NCI-H1694 treated with DMSO at 0.1 percent for 48 hours (cell line): ENCODE measurements around the gene KIF21A.

Experiments
- DNase-seq: peaks from one replicate; lab custom pipeline; 2025; lab: John Stamatoyannopoulos, UW

Gene KIF21A

GRCh38 chr12:39431002-39431796 lies 11.7 kb downstream of the KIF21A start:
- DNase-seq, result no peak

- no peak for DNase-seq
Observed at GRCh38 chr12:39429809-39430208, 13.1 kb downstream of the KIF21A start.

- DNase-seq, result no peak
Observed at GRCh38 chr12:39427360-39427808, 15.5 kb downstream of the KIF21A start.

GRCh38 chr12:39426636-39427240 lies 16.2 kb downstream of the KIF21A start:
- no peak for DNase-seq

DNA sequence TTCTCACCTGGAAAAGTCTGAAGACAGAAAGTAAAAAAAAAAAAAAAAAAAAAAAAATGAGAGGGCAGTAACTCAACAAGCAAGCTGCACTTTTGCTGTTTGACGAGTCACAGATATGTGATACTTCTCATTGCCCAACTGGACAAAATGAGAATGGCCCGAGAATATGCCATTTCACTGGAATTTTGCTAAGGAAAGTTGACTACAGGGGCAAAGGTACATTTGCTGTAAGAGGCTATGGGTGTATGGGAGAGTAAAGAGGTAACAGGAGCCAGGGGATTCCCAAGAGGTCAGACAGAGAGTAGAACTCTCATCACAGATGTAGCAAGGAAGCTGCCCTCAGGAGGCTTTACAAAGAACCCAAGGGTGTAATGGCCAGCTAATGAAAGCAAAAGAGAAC lies 22.9 kb downstream of the KIF21A start:
- no peak for DNase-seq

DNA sequence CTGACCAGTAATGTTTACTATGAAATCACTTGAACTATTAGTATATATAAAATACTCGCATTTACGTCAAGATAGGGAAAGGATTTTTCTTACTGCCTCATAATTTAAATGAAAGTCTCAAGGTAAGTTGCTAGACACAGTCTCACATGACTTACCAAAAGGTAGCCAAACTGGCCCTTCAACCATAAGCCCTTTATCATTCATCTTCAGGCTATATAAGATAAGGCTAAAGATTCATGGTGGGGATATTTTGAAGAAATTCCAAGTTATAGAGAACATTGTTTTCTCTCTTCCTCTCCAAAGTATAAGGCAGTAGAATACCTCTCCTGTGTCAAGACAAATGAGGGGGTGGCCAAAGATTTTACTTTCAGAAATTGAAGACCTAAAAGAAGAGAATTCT lies 23.4 kb downstream of the KIF21A start:
- no peak for DNase-seq

DNA sequence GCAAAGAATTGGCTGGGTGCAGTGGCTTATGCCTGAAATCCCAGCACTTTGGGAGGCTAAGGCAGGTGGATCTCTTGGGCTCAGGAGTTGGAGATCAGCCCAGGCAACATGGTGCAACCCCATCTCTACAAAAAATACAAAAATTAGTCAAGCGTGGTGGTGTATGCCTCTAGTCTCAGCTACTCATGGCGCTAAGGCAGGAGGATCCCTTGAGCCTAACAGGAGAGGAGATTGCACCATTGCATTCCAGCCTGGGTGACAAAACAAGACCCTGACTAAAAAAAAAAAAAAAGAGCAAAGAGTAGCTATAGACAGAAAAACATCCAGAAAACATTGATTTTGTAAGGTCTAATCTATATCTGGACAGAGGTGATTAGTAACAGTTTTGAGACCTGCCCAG lies 25.0 kb downstream of the KIF21A start:
- DNase-seq, result no peak

- DNase-seq, result no peak
Observed at GRCh38 chr12:39413836-39414771, 28.8 kb downstream of the KIF21A start.

DNA sequence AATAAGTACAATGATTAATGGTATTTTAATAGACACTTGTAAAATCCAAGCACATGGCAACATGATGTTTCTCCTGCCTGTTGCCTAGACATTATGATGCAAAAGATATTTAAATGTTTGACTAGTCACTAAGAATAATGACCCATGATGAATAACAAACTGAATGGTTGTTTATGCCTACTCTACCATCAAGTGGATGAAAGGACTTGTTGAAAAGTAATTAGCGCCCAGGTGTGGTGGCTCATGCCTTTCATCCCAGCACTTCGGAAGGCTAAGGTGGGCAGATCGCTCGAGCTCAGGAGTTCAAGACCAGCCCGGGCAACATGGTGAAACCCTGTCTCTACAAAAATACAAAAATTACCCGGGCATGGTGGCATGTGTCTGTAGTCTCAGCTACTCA lies 30.7 kb downstream of the KIF21A start:
- no peak for DNase-seq

- no peak for DNase-seq
Observed at GRCh38 chr12:39406262-39406661, 36.7 kb downstream of the KIF21A start.

- DNase-seq, result no peak
Observed at GRCh38 chr12:39405580-39405979, 37.3 kb downstream of the KIF21A start.

GRCh38 chr12:39404000-39404399 lies 38.9 kb downstream of the KIF21A start:
- no peak for DNase-seq

DNA sequence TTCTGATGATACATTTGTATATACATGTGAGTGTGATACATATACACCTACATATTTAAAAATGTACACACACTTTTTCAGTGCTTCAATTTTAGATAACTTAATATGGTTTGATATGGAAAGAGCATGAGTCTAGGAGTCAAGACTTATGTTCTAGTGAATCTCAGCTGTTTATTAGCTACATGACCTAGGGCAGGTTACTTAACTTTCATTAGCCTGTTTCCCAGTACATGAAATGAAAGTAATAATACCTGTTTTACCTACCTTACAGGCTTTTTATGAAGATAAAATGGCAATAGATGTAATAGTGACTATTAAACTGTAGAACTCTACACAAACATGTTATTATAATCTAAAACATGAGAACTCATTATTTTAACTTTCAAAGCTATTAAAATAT lies 39.5 kb downstream of the KIF21A start:
- no peak for DNase-seq

- DNase-seq, result no peak
Observed at GRCh38 chr12:39402922-39403321, 40.0 kb downstream of the KIF21A start.

DNA sequence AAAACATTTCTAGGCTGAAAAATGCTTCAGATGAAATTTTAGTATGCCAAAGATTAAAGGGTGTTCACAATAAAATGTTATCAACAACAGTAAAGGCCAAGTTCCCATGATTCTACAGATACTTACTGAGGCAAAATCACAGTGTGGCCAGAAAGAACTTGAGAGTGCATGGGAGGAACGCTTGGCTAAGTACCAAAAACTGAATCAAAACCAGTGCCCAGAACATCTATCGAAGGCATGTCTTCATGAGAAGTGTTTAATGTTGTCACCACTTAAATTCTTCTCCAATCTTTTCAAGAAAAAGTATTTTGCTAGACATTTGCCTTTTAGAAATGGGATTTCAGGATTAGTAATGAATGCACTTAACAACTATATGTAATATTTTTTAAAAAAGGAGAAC lies 41.5 kb downstream of the KIF21A start:
- DNase-seq, result no peak

GRCh38 chr12:39395866-39396265 lies 47.1 kb downstream of the KIF21A start:
- DNase-seq, result no peak

DNA sequence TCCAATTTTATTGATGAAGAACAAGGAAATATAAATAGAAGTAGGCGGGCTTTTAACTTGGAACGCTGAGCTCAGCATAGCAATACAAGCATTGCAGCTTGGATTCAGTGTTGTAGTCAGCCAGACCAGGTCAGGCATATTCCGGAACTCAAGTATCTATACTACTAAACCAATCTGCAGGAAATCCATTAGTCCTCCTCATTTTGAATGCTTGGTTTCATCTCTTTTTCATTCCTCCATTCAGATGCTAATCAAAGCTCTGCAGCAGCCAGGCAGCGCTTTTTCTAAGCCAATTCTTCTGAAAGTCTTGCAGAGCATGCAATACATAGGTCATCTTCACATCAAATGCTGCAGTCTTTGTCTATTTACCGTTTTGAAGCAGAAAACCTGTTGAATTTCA lies 49.0 kb downstream of the KIF21A start:
- DNase-seq, result no peak

- no peak for DNase-seq
Observed at GRCh38 chr12:39393179-39393578, 49.7 kb downstream of the KIF21A start.

DNA sequence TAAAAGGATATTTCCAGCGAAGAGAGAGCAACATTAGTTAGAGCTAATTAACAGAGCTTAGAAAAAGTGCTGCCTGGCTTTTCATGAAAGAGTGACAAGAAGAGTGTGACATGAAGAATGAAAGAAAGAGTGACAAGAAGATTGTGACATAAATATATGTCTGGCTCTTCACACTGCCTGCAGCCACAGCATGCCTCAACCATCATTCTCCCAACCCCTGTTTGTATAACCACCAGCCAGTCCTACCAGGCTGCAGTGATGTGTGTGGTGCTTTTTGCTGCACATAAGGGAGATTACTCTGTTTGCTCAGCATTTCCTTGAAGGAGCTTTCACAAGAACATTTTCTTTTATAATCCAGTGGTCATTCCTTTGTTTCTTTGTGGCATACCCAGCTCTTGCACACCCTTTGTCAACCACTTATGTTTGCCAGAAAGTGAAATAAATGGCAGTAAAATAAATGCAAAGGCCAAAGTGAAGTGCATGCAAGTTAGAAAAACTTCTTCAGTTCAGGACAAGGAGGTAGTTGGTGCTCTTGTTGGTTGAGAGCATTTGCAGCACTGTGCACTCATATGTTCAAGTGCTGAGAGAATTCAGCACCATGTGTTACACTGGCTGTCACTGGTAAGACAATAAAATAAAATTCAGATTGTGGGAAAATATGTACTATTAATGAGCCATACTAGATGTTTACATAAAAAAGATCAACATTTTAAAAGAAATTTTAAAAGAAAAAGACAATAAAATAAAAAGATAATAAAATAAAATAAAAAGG lies 50.6 kb downstream of the KIF21A start:
- no peak for DNase-seq

DNA sequence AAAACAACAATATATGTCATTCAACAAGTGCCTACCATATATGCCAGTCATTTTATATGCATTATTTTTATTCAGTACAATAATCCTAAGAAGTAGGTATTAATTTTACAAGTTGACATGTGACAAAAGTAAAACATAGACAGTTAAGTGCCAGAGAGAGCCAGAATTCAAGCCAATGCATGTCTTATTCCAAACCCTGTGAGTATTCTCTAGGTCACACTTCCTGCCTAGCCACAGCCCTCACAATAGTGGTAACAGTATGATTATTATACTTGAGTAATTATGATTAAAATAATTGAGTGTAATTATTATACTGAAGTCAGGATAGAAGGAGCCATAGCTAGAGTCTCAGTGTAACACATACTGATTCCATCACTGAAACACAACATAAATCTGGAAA lies 52.2 kb downstream of the KIF21A start:
- no peak for DNase-seq

GRCh38 chr12:39389399-39390150 lies 53.3 kb downstream of the KIF21A start:
- no peak for DNase-seq
